Endothelial cell of umbilical vein (primary cell): ENCODE data around the gene RNF144B.

Experiments
- EZH2 ChIP-seq: IDR thresholded peaks from 2 replicates; pipeline ENCODE4 v1.6.1; 2012; ENCODE audit warnings: borderline replicate concordance, low read depth, mild to moderate bottlenecking, moderate library complexity, low read length, inconsistent platforms; ENCODE audit not compliant: severe bottlenecking
- GATA2 ChIP-seq: IDR thresholded peaks from 2 replicates; pipeline ENCODE4 v1.7.0; 2011; ENCODE audit warnings: low read depth, mild to moderate bottlenecking, moderate library complexity, mixed read lengths, low read length; ENCODE audit not compliant: insufficient read length, insufficient read depth
- JUN ChIP-seq: IDR thresholded peaks from 2 replicates; pipeline ENCODE4 v1.6.1; 2011; ENCODE audit warnings: borderline replicate concordance, low read depth; ENCODE audit not compliant: insufficient read length, insufficient read depth
- MAX ChIP-seq: IDR thresholded peaks from 2 replicates; pipeline ENCODE4 v1.6.1; 2011; ENCODE audit not compliant: insufficient read depth, insufficient read length
- MYC ChIP-seq: IDR thresholded peaks from one replicate; pipeline ENCODE4 v1.6.1; 2011; ENCODE audit warnings: mild to moderate bottlenecking, low read depth, low read length
- POLR2A ChIP-seq: IDR thresholded peaks from 2 replicates; pipeline ENCODE4 v1.6.1; 2012; ENCODE audit warnings: low read depth, mild to moderate bottlenecking, control low read depth, low read length
- POLR2AphosphoS5 ChIP-seq: IDR thresholded peaks from 2 replicates; pipeline ENCODE4 v1.6.1; 2012; ENCODE audit warnings: low read depth, mild to moderate bottlenecking, control low read depth, low read length, moderate library complexity; ENCODE audit not compliant: insufficient read depth
- TF ChIP-seq, protein P1 (sequence below), 2 donors: IDR thresholded peaks; 1 replicate in 1 of 2; 2 replicates in 1 of 2; pipeline ENCODE4 v1.5.1; 2011; ENCODE audit warnings: low read length in 2 of 2, mild to moderate bottlenecking in 2 of 2, moderate library complexity in 2 of 2, control low read depth in 1 of 2, inconsistent platforms in 1 of 2, low read depth in 1 of 2; ENCODE audit not compliant: insufficient read depth in 1 of 2; ENCODE audit errors: extremely low read depth in 1 of 2

DNA sequence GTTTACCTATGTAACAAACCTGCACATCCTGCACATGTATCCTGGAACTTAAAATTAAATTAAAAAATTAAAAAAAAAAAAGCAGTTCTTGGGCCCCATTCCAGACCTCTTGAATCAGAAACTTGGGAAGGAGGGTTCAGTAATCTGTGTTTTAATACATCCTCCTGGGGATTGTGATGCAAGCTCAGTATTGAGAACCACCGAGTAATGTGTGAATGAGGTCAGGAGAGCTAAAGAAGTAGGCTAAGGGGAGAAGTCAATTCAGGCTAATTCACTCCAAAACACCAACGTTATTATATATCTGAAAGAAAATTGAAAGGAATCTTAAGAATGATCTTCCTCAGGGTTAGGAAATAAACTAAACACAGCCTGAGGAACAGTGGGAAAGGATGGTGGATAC is 120.4 kb downstream of the RNF144B start:
- TF ChIP-seq POLR2AphosphoS5 (no peak), EZH2 (no peak), POLR2A (no peak), MYC (no peak), MAX (no peak), GATA2 (no peak), JUN (no peak)
- TF ChIP-seq, protein P1, sequence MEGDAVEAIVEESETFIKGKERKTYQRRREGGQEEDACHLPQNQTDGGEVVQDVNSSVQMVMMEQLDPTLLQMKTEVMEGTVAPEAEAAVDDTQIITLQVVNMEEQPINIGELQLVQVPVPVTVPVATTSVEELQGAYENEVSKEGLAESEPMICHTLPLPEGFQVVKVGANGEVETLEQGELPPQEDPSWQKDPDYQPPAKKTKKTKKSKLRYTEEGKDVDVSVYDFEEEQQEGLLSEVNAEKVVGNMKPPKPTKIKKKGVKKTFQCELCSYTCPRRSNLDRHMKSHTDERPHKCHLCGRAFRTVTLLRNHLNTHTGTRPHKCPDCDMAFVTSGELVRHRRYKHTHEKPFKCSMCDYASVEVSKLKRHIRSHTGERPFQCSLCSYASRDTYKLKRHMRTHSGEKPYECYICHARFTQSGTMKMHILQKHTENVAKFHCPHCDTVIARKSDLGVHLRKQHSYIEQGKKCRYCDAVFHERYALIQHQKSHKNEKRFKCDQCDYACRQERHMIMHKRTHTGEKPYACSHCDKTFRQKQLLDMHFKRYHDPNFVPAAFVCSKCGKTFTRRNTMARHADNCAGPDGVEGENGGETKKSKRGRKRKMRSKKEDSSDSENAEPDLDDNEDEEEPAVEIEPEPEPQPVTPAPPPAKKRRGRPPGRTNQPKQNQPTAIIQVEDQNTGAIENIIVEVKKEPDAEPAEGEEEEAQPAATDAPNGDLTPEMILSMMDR (IDR thresholded peaks at IDR 0.05; ENCODE audit: extremely low read depth in 1 of 2, insufficient read depth in 1 of 2, low read depth in 1 of 2, low read length in 2 of 2) = no peak
